ENCODE data around the gene CREM.

DNA sequence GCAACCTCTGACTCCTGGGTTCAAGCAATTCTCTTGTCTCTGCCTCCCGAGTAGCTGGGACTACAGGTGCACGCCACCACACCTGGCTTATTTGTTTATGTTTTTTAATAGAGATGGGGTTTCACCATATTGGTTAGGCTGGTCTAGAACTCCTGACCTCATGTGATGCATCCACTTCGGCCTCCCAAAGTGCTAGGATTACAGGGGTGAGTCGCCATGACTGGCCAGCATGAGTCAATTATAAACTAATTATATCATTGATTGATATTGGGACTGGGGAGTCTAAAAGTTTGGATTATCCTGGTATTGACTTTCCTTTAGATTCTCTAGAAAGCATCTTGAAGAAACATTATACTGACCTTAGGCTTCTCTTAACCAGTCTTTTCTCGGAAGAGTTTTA, 135.8 kb downstream of the CREM start:
- TF ChIP-seq KDM1A (IDR thresholded peaks at IDR 0.05; ENCODE audit: borderline replicate concordance) (no peak), CEBPB (IDR thresholded peaks at IDR 0.05; ENCODE audit: borderline replicate concordance in 1 of 2, low read depth in 2 of 2, low read length in 2 of 2) (no peak), POLR2AphosphoS5 (IDR thresholded peaks at IDR 0.05; ENCODE audit: low read length) (no peak), TARDBP (IDR thresholded peaks at IDR 0.05; ENCODE audit: borderline replicate concordance) (no peak), SREBF2 (IDR thresholded peaks at IDR 0.05; ENCODE audit: low read length) (no peak), BRCA1 (IDR thresholded peaks at IDR 0.05; ENCODE audit: low read depth, low read length) (no peak), ZNF384 (IDR thresholded peaks at IDR 0.05; ENCODE audit: borderline replicate concordance, low read depth, low read length) (no peak), RCOR1 (conservative IDR thresholded peaks at IDR 0.05; ENCODE audit: low read depth, low read length) (no peak)
- TF ChIP-seq, protein P1, sequence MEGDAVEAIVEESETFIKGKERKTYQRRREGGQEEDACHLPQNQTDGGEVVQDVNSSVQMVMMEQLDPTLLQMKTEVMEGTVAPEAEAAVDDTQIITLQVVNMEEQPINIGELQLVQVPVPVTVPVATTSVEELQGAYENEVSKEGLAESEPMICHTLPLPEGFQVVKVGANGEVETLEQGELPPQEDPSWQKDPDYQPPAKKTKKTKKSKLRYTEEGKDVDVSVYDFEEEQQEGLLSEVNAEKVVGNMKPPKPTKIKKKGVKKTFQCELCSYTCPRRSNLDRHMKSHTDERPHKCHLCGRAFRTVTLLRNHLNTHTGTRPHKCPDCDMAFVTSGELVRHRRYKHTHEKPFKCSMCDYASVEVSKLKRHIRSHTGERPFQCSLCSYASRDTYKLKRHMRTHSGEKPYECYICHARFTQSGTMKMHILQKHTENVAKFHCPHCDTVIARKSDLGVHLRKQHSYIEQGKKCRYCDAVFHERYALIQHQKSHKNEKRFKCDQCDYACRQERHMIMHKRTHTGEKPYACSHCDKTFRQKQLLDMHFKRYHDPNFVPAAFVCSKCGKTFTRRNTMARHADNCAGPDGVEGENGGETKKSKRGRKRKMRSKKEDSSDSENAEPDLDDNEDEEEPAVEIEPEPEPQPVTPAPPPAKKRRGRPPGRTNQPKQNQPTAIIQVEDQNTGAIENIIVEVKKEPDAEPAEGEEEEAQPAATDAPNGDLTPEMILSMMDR (IDR thresholded peaks at IDR 0.05 in 2 of 3, conservative IDR thresholded peaks at IDR 0.05 in 1 of 3; ENCODE audit: control insufficient read depth in 2 of 3, extremely low read depth in 1 of 3, insufficient read depth in 1 of 3, low read depth in 3 of 3, low read length in 3 of 3) = no peak
- TF ChIP-seq, protein P2, sequence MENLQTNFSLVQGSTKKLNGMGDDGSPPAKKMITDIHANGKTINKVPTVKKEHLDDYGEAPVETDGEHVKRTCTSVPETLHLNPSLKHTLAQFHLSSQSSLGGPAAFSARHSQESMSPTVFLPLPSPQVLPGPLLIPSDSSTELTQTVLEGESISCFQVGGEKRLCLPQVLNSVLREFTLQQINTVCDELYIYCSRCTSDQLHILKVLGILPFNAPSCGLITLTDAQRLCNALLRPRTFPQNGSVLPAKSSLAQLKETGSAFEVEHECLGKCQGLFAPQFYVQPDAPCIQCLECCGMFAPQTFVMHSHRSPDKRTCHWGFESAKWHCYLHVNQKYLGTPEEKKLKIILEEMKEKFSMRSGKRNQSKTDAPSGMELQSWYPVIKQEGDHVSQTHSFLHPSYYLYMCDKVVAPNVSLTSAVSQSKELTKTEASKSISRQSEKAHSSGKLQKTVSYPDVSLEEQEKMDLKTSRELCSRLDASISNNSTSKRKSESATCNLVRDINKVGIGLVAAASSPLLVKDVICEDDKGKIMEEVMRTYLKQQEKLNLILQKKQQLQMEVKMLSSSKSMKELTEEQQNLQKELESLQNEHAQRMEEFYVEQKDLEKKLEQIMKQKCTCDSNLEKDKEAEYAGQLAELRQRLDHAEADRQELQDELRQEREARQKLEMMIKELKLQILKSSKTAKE (IDR thresholded peaks at IDR 0.05; ENCODE audit: low read depth, poor library complexity, severe bottlenecking) = no peak

All from GM12878 (cell line).